ENCODE data around the gene TBX22.
"Not testable (repeated sequence)": the region's sequence is repeated elsewhere in the genome, so short reads cannot be mapped to it uniquely, and the experiment has no call there.

TBX22 gene

GRCh38 chrX:80026116-80026515, 11.6 kb downstream of the TBX22 start:
- Histone ChIP-seq H3K4me1 (ENCODE audit: control extremely low read depth in 1 of 4, control insufficient read depth in 4 of 4, insufficient read depth in 4 of 4, low read length in 3 of 4) (no peaks in the 10 kb centered on the region), H3K27ac (ENCODE audit: insufficient read depth in 1 of 2, low read depth in 1 of 2, low read length in 2 of 2, poor library complexity in 1 of 2, severe bottlenecking in 2 of 2) (no peak overlapping the region), H3K27me3 (replicated peaks in 2 of 5; ENCODE audit: control insufficient read depth in 4 of 5, insufficient read depth in 5 of 5, low read length in 4 of 5) (peaks cover 0 to 33% (median 8%) of the 10 kb centered on the region in 5 experiments), H3K36me3 (ENCODE audit: control insufficient read depth in 4 of 4, insufficient read depth in 4 of 4, low read length in 3 of 4) (no peaks in the 10 kb centered on the region), H3K9me3 (ENCODE audit: control extremely low read depth in 1 of 5, control insufficient read depth in 4 of 5, insufficient read depth in 2 of 5, low read depth in 1 of 5, low read length in 4 of 5) (no peaks in the 10 kb centered on the region), H3K4me3 (ENCODE audit: control insufficient read depth in 1 of 7, extremely low read depth in 1 of 7, insufficient read depth in 4 of 7, low read depth in 2 of 7, low read length in 6 of 7) (no peak overlapping the region)
- 72% methylated on average over 2 of the region's 3 CpGs for WGBS (ENCODE audit: insufficient coverage)
- ChIA-PET CTCF (no interaction called here), POLR2A (no interaction called here)
- no peak for DNase-seq

GRCh38 chrX:80066156-80066555, 51.6 kb downstream of the TBX22 start:
- CTCF ChIA-PET; H3K36me3 ChIP-seq (ENCODE audit: control insufficient read depth in 4 of 4, insufficient read depth in 4 of 4, low read length in 3 of 4); H3K4me1 ChIP-seq (ENCODE audit: control extremely low read depth in 1 of 4, control insufficient read depth in 4 of 4, insufficient read depth in 4 of 4, low read length in 3 of 4); H3K27ac ChIP-seq (ENCODE audit: insufficient read depth in 1 of 2, low read depth in 1 of 2, low read length in 2 of 2, poor library complexity in 1 of 2, severe bottlenecking in 2 of 2); H3K27me3 ChIP-seq (replicated peaks in 2 of 5; ENCODE audit: control insufficient read depth in 4 of 5, insufficient read depth in 5 of 5, low read length in 4 of 5); DNase-seq; H3K9me3 ChIP-seq (ENCODE audit: control extremely low read depth in 1 of 5, control insufficient read depth in 4 of 5, insufficient read depth in 2 of 5, low read depth in 1 of 5, low read length in 4 of 5); H3K4me3 ChIP-seq (ENCODE audit: control insufficient read depth in 1 of 7, extremely low read depth in 1 of 7, insufficient read depth in 4 of 7, low read depth in 2 of 7, low read length in 6 of 7); POLR2A ChIA-PET: not testable (repeated sequence)
- WGBS (ENCODE audit: insufficient coverage): 77% methylated on average over 5 of the region's 6 CpGs

GRCh38 chrX:80075625-80076024, 61.1 kb downstream of the TBX22 start:
- CTCF ChIA-PET; H3K4me3 ChIP-seq (ENCODE audit: control insufficient read depth in 1 of 7, extremely low read depth in 1 of 7, insufficient read depth in 4 of 7, low read depth in 2 of 7, low read length in 6 of 7); H3K4me1 ChIP-seq (ENCODE audit: control extremely low read depth in 1 of 4, control insufficient read depth in 4 of 4, insufficient read depth in 4 of 4, low read length in 3 of 4); H3K9me3 ChIP-seq (ENCODE audit: control extremely low read depth in 1 of 5, control insufficient read depth in 4 of 5, insufficient read depth in 2 of 5, low read depth in 1 of 5, low read length in 4 of 5); H3K27me3 ChIP-seq (replicated peaks in 2 of 5; ENCODE audit: control insufficient read depth in 4 of 5, insufficient read depth in 5 of 5, low read length in 4 of 5); DNase-seq; POLR2A ChIA-PET; H3K36me3 ChIP-seq (ENCODE audit: control insufficient read depth in 4 of 4, insufficient read depth in 4 of 4, low read length in 3 of 4); H3K27ac ChIP-seq (ENCODE audit: insufficient read depth in 1 of 2, low read depth in 1 of 2, low read length in 2 of 2, poor library complexity in 1 of 2, severe bottlenecking in 2 of 2): not testable (repeated sequence)
- no CpG with 5 or more reads among the region's 1 CpG for WGBS (ENCODE audit: insufficient coverage)
